ENCODE data around the gene KCNIP4. TPM values are rescaled to one million over a fixed set of nuclear protein-coding genes. Genes with fewer than 3 reads are reported as not detected.
"Not testable (repeated sequence)": the region's sequence is repeated elsewhere in the genome, so short reads cannot be mapped to it uniquely, and the experiment has no call there.

Gene KCNIP4
- total and polyA plus RNA-seq, 2 of the 8 experiments (the other 6 are each of a cell fraction or from before 2014, with no cell fraction given) = 0.06 TPM; not detected in 1

DNA sequence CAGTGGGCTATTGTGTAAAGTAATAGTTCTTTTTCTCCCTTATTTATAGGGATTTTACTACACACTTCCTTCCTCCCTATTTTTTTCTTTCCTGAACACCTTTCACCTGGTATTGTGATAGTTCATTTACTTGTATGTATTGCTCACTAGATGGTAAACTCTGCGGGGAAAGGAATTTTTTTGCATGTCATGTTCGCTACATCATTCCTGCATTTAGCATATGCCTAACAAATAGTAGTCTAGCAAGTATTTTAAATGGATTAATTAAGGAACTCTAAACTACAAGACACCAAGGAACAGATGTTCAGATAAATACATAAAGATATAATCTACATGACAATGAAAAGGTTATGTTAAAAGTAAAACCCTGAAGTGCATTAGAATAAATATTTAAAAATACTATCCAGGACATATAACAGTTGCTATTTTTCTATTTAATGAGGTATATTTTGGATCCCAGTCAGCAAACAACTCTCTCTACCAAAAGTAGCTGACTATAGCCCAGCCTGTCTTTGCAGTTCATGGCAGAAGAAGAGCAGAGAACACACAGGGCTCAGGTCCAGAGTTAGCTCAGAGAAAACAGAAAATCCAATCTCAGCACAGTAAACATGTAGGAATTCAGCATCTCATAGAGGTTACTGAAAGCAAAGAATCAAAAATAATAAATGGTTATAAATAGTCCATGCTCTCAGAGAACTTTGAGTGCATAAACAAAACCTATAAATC is 1160.5 kb downstream of the KCNIP4 start (continued):
- TF ChIP-seq, protein P1, sequence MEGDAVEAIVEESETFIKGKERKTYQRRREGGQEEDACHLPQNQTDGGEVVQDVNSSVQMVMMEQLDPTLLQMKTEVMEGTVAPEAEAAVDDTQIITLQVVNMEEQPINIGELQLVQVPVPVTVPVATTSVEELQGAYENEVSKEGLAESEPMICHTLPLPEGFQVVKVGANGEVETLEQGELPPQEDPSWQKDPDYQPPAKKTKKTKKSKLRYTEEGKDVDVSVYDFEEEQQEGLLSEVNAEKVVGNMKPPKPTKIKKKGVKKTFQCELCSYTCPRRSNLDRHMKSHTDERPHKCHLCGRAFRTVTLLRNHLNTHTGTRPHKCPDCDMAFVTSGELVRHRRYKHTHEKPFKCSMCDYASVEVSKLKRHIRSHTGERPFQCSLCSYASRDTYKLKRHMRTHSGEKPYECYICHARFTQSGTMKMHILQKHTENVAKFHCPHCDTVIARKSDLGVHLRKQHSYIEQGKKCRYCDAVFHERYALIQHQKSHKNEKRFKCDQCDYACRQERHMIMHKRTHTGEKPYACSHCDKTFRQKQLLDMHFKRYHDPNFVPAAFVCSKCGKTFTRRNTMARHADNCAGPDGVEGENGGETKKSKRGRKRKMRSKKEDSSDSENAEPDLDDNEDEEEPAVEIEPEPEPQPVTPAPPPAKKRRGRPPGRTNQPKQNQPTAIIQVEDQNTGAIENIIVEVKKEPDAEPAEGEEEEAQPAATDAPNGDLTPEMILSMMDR (IDR thresholded peaks at IDR 0.05; ENCODE audit: control extremely low read depth in 1 of 3, insufficient read depth in 1 of 3, low read depth in 1 of 3, low read length in 3 of 3) = no peak
- TF ChIP-seq BCL11A (IDR thresholded peaks at IDR 0.05; ENCODE audit: low read depth in 2 of 2, low read length in 2 of 2) (no peak), KDM4A (IDR thresholded peaks at IDR 0.05; ENCODE audit: low read depth, low read length, severe bottlenecking) (no peak), MAFK (IDR thresholded peaks at IDR 0.05; ENCODE audit: low read depth, low read length) (no peak), POLR2AphosphoS5 (IDR thresholded peaks at IDR 0.05; ENCODE audit: low read depth, low read length) (no peak)

DNA sequence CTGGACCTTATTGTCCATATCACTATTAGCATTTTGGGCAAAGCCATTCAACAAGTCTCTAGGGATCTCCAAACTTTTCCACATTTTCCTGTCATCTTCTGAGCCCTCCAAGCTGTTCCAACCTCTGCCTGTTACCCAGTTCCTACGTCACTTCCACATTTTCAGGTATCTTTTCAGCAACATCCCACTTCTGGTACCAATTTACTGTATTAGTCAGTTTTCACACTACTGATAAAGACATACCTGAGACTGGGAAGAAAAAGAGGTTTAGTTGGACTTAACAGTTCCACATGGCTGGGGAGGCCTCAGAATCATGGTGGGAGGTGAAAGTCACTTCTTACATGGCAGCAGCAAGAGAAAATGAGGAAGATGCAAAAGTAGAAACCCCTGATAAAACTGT is 1165.4 kb downstream of the KCNIP4 start:
- H4K8ac ChIP-seq (ENCODE audit: extremely low read depth, insufficient read depth, low read length); H3K4me2 ChIP-seq (ENCODE audit: insufficient read depth in 1 of 2, low read depth in 2 of 2, low read length in 2 of 2); H2BK120ac ChIP-seq (replicated peaks; ENCODE audit: low read depth, low read length); H3K23ac ChIP-seq (ENCODE audit: insufficient read length); H3K27me3 ChIP-seq (replicated peaks in 1 of 4; ENCODE audit: control insufficient read depth in 3 of 4, extremely low read depth in 1 of 4, insufficient read depth in 3 of 4, low read length in 3 of 4); H3K9ac ChIP-seq (replicated peaks in 1 of 4; ENCODE audit: extremely low read depth in 1 of 4, low read depth in 3 of 4, low read length in 3 of 4); H4K91ac ChIP-seq (replicated peaks; ENCODE audit: insufficient read length, low read length); H3K27ac ChIP-seq (ENCODE audit: low read depth, low read length); H2AFZ ChIP-seq (ENCODE audit: low read length); H3K23me2 ChIP-seq (ENCODE audit: low read depth, low read length); H3K79me1 ChIP-seq (ENCODE audit: low read depth, low read length); H4K5ac ChIP-seq (ENCODE audit: insufficient read length, low read depth, low read length); H3K4me1 ChIP-seq (replicated peaks in 1 of 4; ENCODE audit: control insufficient read depth in 3 of 4, insufficient read depth in 4 of 4, low read length in 3 of 4); H3K14ac ChIP-seq (ENCODE audit: insufficient read length); H2AK5ac ChIP-seq (ENCODE audit: low read depth, low read length); H2BK15ac ChIP-seq (ENCODE audit: low read length); H3K18ac ChIP-seq (ENCODE audit: extremely low read depth, low read length); H3K79me2 ChIP-seq (ENCODE audit: control insufficient read depth in 1 of 2, insufficient read depth in 2 of 2, low read length in 2 of 2); DNase-seq (ENCODE audit: low read depth in 1 of 2, low spot score in 2 of 2); H4K20me1 ChIP-seq (replicated peaks in 1 of 2; ENCODE audit: control insufficient read depth in 1 of 2, insufficient read depth in 2 of 2, low read length in 2 of 2); POLR2A ChIA-PET (ENCODE audit: partially characterized antibody); H3K4ac ChIP-seq (replicated peaks; ENCODE audit: insufficient read length, low read depth, low read length); H3K56ac ChIP-seq (replicated peaks; ENCODE audit: insufficient read length, low read depth, low read length); H2BK12ac ChIP-seq (ENCODE audit: low read depth, low read length); H2BK5ac ChIP-seq (ENCODE audit: low read depth, low read length); H2BK20ac ChIP-seq (ENCODE audit: low read length); H3K36me3 ChIP-seq (ENCODE audit: control insufficient read depth in 2 of 4, insufficient read depth in 4 of 4, low read length in 3 of 4); H3K4me3 ChIP-seq (ENCODE audit: extremely low read depth in 1 of 4, insufficient read depth in 2 of 4, low read depth in 3 of 4, low read length in 4 of 4); FAIRE-seq: not testable (repeated sequence)
- H3K9me3 ChIP-seq (ENCODE audit: insufficient read depth in 2 of 2, low read depth in 1 of 2, low read length in 1 of 2) = peaks cover 11% of the 10 kb centered on the region in 2 experiments; a peak in 2 of 4 replicates
- CTCF ChIA-PET (ENCODE audit: partially characterized antibody) = interaction anchor here (1.2 to 3.1 kb wide), 2 partner anchors 10 to 21 kb away, joined by 3 to 22 read pairs; no protein-coding TSS in a partner anchor
- WGBS, 2 experiments (ENCODE audit: extremely low coverage in 1 of 2, insufficient coverage in 1 of 2, insufficient read length in 1 of 2, insufficient replicate concordance in 2 of 2, low coverage in 1 of 2, low lambda C conversion rate in 2 of 2, missing lambda C conversion rate in 1 of 2) = 89% methylated on average over 1 of the region's 1 CpG; no CpG with 5 or more reads in 1 of the 2 experiments

Data from H1 (cell line).